Measurements from ENCODE around the gene SERPINA4. TPM values are rescaled to one million over a fixed set of nuclear protein-coding genes. Genes with fewer than 3 reads are reported as not detected.
A peak's percentile ranks its signal among the peaks of the same experiment; 100 is the strongest.

SERPINA4 gene
- total and polyA plus RNA-seq, 8 donors: 51.5 to 119 (median 64.4) TPM

GRCh38 chr14:94614802-94615201 lies 53.6 kb downstream of the SERPINA4 start:
- Histone ChIP-seq H3K4me3 (peak overlapping the region; percentile 24 to 57 (median 36)), H3K36me3 (peaks cover 3 to 24% (median 8%) of the 10 kb centered on the region in 3 donors), H3K9me3 (no peaks in the 10 kb centered on the region), H3K4me1 (peaks cover 9 to 18% (median 17%) of the 10 kb centered on the region in 3 donors), H3K27ac (peak overlapping the region in 2 of 4 donors; percentile 78 to 87), H3K27me3 (no peaks in the 10 kb centered on the region)
- ATAC-seq (no peak), DNase-seq (no peak), FAIRE-seq (no peak)
- WGBS, 2 donors: 94 to 96% methylated on average over 7 of the region's 7 CpGs
- TF ChIP-seq, protein P1, sequence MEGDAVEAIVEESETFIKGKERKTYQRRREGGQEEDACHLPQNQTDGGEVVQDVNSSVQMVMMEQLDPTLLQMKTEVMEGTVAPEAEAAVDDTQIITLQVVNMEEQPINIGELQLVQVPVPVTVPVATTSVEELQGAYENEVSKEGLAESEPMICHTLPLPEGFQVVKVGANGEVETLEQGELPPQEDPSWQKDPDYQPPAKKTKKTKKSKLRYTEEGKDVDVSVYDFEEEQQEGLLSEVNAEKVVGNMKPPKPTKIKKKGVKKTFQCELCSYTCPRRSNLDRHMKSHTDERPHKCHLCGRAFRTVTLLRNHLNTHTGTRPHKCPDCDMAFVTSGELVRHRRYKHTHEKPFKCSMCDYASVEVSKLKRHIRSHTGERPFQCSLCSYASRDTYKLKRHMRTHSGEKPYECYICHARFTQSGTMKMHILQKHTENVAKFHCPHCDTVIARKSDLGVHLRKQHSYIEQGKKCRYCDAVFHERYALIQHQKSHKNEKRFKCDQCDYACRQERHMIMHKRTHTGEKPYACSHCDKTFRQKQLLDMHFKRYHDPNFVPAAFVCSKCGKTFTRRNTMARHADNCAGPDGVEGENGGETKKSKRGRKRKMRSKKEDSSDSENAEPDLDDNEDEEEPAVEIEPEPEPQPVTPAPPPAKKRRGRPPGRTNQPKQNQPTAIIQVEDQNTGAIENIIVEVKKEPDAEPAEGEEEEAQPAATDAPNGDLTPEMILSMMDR (IDR thresholded peaks at IDR 0.05): no peak
- intact Hi-C loops (cut with DNase I): no loop called here

DNA sequence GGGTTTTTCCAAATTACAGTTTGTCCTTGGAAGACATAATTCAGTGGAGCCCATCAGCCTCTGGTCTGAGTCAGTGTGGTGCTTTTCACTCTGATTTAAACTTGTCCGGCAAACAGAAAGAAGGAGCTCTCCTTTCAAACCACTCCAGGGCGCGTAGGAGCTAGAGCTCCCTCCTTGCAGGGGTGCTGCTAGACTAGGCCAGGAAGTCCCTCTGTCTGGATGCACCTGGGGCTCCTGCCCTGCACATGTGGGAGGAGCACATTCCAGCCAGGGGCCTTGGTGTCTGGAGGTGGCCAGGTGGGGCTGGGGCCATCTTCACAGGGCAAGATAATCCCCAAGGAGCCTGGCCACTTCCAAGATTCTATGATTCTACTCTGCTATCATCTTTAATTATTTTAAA lies 54.0 kb downstream of the SERPINA4 start:
- peaks cover 9 to 18% (median 17%) of the 10 kb centered on the region in 3 donors for H3K4me1 ChIP-seq
- H3K36me3 ChIP-seq: peaks cover 7 to 29% (median 10%) of the 10 kb centered on the region in 3 donors
- DNase-seq (no peak), ATAC-seq (peak in 1 of 4 donors; percentile 5), FAIRE-seq (no peak)
- intact Hi-C loops (cut with DNase I): no loop called here
- no peaks in the 10 kb centered on the region for H3K9me3 ChIP-seq
- H3K27me3 ChIP-seq: no peaks in the 10 kb centered on the region
- peak overlapping the region; percentile 24 to 57 (median 36) for H3K4me3 ChIP-seq
- 98 to 99% methylated on average over 3 of the region's 3 CpGs for WGBS, 2 donors
- TF ChIP-seq, protein P1 (IDR thresholded peaks at IDR 0.05): no peak
- H3K27ac ChIP-seq: peak overlapping the region in 2 of 4 donors; percentile 78 to 87

DNA sequence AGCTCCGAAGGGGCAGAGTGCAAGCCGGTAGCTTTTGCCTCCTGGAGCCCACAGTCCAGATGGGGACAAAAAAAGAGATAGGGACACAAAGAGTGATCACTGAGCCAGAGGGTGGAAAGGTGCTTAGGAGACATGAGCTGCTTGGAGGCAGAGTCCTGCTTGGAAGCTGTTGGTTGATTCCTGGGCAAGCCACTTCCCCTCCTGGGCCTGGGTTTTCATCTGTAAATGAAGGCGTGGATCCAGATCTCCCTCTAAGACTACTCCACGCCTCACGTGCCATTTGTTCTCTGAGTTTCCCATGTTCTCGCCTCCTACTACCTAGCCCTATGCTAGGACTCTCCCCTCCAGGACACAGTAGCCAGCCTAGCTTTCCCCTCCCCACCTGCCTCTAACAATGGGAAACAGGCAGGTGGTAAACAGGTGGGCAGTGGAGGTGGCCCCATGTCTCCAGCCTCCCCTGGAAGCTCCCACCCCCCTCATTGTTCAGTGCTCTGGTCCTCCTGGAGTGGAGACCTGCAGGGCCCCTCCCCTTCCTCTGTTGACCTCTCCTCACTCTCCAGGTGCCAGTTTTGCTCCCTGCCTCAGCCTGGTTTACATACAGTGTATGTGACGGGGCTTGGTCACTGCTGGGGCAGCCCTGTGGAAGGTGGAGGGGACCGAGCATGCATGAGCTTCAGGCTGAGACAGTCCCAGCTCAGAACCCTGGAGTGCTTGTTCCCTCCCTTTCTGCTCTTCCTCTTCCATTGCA lies 54.8 kb downstream of the SERPINA4 start:
- ATAC-seq (peak in 1 of 4 donors; percentile 7), FAIRE-seq (no peak), DNase-seq (peak in 1 of 6 donors; percentile 60)
- peak overlapping the region in 2 of 4 donors; percentile 78 to 87 for H3K27ac ChIP-seq
- H3K4me1 ChIP-seq: peaks cover 9 to 13% (median 13%) of the 10 kb centered on the region in 3 donors
- 82 to 91% methylated on average over 8 of the region's 8 CpGs for WGBS, 2 donors
- H3K27me3 ChIP-seq: no peaks in the 10 kb centered on the region
- intact Hi-C loops (cut with DNase I): no loop called here
- TF ChIP-seq, protein P1 (IDR thresholded peaks at IDR 0.05): no peak
- peaks cover 7 to 36% (median 14%) of the 10 kb centered on the region in 3 donors for H3K36me3 ChIP-seq
- H3K9me3 ChIP-seq: no peaks in the 10 kb centered on the region
- peak overlapping the region; percentile 24 to 57 (median 36) for H3K4me3 ChIP-seq

DNA sequence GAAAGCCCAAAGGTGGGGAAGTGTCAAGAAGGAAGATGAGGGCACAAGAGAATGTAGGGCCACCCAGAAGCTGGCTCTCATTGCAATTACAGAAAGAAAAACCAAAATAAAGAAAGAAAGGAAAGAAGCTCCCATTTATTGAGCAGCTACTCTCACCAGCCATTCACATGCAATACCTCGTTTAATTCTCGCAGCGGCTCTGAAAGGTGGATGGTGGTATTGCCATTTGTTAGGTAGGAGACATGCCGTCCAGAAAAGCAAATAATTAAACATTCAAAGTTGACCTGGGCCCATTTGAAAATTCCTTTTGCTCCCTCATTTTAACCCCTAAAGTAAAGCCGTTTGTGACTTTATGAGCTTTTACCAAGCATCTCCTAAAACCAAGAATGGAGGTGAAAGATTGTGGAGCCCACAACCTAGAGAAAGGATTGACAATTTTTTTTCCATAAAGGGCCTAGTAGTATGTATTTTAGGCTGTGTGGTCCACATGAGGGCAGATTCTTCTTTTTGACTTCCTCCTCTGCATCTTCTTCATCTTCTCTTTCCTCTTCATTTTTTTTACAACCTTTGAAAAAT lies 56.2 kb downstream of the SERPINA4 start:
- H3K4me1 ChIP-seq: peaks cover 1 to 4% (median 3%) of the 10 kb centered on the region in 3 donors
- ATAC-seq: no peak
- no peak for DNase-seq
- H3K9me3 ChIP-seq: no peaks in the 10 kb centered on the region
- 89 to 94% methylated on average over 5 of the region's 5 CpGs for WGBS, 2 donors
- no peaks in the 10 kb centered on the region for H3K27me3 ChIP-seq
- peaks cover 7 to 50% (median 14%) of the 10 kb centered on the region in 3 donors for H3K36me3 ChIP-seq
- TF ChIP-seq, protein P1 (IDR thresholded peaks at IDR 0.05): no peak
- H3K4me3 ChIP-seq: peak overlapping the region in 2 of 4 donors; percentile 5 to 57
- no peak overlapping the region for H3K27ac ChIP-seq
- FAIRE-seq: no peak
- intact Hi-C loops (cut with DNase I): no loop called here
